Measurements from ENCODE around the gene ANO2.

The ANO2 gene

DNA sequence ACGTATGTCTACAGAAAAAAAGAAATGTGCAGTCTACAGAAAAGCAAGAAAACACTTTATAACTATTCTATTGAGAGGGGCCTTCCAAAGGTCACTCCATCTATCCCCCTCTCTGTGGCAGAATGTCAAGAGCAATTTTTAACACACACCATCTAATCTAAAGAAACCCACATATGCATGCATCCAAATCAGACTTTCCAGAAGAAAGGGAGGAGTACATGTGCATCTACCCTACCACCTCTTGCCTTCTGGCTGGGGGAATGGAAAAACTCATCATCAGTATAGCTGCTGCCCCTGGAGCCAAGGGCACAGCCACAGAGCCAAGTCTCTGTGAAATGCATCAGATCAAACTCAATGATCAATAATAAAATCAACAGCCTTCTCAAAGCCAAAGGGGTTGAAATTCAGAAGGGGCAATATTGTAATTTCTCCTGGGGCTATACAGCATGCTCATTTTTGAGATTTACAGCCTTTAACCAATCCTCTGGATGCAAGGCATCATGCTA lies 63.9 kb downstream of the ANO2 start:
- TF ChIP-seq, protein P1, sequence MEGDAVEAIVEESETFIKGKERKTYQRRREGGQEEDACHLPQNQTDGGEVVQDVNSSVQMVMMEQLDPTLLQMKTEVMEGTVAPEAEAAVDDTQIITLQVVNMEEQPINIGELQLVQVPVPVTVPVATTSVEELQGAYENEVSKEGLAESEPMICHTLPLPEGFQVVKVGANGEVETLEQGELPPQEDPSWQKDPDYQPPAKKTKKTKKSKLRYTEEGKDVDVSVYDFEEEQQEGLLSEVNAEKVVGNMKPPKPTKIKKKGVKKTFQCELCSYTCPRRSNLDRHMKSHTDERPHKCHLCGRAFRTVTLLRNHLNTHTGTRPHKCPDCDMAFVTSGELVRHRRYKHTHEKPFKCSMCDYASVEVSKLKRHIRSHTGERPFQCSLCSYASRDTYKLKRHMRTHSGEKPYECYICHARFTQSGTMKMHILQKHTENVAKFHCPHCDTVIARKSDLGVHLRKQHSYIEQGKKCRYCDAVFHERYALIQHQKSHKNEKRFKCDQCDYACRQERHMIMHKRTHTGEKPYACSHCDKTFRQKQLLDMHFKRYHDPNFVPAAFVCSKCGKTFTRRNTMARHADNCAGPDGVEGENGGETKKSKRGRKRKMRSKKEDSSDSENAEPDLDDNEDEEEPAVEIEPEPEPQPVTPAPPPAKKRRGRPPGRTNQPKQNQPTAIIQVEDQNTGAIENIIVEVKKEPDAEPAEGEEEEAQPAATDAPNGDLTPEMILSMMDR (IDR thresholded peaks at IDR 0.05; ENCODE audit: insufficient read depth, low read depth, low read length, missing control alignments), result no peak
- H3K4me3 ChIP-seq (ENCODE audit: low read length), result no peak overlapping the region
- no peak for DNase-seq (ENCODE audit: low read depth)

DNA sequence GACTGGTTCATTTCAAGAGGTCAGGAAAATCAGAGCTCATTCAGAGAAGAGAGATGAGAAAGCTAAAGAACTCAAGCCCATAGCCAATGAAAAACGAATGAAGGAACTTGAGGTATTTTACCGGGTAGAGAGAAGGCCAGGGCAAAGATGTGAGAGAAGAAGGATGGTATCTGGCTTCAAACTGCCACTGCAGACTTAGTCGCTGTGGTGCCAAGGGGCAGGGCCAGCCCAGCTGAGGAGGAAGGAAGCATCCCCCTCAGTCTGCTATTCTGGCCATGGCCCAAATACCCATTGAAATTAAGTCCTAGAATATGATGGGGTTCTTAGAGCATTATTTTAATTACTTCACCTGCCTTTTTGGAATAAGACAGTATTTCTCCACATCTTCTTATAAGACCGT lies 69.2 kb downstream of the ANO2 start:
- no peak overlapping the region for H3K4me3 ChIP-seq (ENCODE audit: low read length)
- TF ChIP-seq, protein P1 (IDR thresholded peaks at IDR 0.05; ENCODE audit: insufficient read depth, low read depth, low read length, missing control alignments), result no peak
- DNase-seq (ENCODE audit: low read depth), result no peak

DNA sequence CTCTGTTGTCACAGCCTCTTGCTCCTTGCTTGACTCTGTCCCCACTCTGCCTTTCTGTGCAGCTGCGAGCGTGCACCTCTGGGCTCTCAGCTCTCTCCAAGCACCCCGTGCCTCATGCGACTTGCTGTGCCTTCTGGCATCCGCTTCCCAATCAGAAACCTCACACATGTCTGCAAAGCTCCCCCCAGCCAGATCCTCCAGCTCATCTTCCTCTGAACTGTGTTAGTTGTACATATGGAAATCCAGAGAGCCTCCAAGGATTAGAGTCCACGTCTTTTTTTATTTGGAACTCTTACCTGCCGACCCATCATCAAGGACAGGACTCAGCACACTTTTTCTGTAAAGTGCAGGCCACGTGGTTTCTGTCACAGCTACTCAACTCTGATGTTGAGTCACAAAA lies 70.5 kb downstream of the ANO2 start:
- no peak for DNase-seq (ENCODE audit: low read depth)
- TF ChIP-seq, protein P1 (IDR thresholded peaks at IDR 0.05; ENCODE audit: insufficient read depth, low read depth, low read length, missing control alignments), result no peak
- no peak overlapping the region for H3K4me3 ChIP-seq (ENCODE audit: low read length)

DNA sequence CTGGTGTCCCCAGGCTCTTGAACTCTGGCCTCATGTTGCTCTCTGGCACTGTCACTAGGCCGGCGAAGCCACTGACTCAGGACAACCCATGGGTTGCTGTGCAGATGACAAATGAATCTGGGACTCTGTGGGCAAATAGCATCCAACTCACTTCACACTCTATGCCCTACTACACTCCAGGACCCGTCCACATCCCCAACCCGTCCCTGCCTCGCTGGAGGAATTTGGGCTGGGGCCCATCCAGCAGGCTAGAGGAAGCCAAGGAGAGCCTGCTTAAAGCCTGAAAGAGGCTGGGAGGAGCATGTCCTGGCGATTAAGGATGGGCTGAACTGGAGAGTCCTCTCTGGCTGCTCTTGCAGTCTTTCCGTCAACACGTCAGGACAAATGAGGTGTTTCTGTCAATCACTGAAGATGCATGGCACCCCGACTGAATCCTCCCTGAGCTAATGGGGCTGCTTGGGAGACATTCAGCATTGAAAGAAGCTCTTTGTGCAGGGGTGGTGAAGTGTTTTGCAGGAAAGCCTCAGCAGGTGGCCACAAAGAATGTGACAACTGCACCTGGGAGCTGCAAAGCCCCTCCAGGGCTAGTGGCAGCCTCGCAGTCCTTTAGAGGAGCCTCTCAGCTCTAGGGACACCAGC lies 71.7 kb downstream of the ANO2 start:
- H3K4me3 ChIP-seq (ENCODE audit: low read length), result no peak overlapping the region
- DNase-seq (ENCODE audit: low read depth), result no peak
- TF ChIP-seq, protein P1 (IDR thresholded peaks at IDR 0.05; ENCODE audit: insufficient read depth, low read depth, low read length, missing control alignments), result no peak

DNA sequence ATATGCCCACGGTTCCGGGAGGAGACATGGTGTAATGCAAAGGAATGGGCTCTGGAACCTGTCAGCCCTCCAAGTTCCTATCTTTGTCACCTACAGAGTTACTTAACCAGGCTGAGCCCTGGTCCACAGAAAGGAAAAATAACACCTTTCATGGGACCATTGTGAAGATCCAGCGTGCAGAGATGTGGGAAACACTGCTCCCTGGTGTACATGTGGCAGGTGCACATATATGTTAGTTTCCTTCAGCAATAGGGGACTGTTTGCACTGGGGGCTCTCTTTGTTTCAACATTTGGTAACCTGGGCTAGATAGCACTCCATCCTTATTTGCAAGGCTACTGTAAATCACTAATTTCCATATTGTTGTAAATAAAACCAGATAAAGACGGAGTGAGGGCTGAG lies 72.3 kb downstream of the ANO2 start:
- no peak overlapping the region for H3K4me3 ChIP-seq (ENCODE audit: low read length)
- no peak for DNase-seq (ENCODE audit: low read depth)
- TF ChIP-seq, protein P1 (IDR thresholded peaks at IDR 0.05; ENCODE audit: insufficient read depth, low read depth, low read length, missing control alignments), result peak; percentile 4

DNA sequence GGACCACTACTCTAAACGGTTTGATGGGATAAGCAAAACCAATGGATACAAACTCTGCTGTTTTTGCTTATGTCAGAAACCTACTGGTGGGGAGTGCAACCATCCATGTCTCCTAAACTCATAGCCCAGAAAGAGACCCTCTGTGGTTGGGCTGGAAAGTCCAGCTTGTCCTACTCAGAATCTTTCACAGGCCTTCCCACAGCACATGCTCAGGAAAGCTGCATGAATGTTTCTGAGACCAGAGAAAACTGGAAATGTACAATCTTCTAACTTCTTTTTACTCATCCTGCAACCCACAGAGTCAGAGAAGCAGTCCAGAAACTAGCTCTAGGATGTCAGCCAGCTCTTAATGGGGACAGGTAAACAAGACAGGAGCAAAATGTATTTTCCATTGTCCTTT lies 73.3 kb downstream of the ANO2 start:
- TF ChIP-seq, protein P1 (IDR thresholded peaks at IDR 0.05; ENCODE audit: insufficient read depth, low read depth, low read length, missing control alignments), result no peak
- no peak overlapping the region for H3K4me3 ChIP-seq (ENCODE audit: low read length)
- no peak for DNase-seq (ENCODE audit: low read depth)

DNA sequence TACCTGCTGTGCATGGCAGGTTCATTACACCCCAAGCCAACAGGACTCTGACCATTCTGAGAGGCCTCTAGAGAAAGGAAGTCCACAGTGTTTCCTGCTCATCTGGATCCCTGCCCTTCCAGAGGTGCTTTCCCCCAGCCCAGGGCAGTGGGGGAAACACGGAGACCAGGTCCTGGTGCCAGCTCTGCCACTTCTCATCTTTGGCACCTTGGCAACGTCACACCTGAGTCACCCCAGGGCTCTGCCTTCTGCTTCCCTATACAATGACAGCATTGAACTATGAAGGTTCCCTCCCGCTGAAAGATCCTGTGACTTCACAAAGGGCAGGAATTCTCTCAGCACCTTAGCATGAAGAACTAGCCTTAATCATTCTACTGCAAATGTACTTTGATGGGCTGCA lies 74.9 kb downstream of the ANO2 start:
- no peak for DNase-seq (ENCODE audit: low read depth)
- H3K4me3 ChIP-seq (ENCODE audit: low read length), result no peak overlapping the region
- TF ChIP-seq, protein P1 (IDR thresholded peaks at IDR 0.05; ENCODE audit: insufficient read depth, low read depth, low read length, missing control alignments), result no peak

Data from epithelial cell of esophagus (primary cell).